ENCODE results near the gene PDZD7.
"Not testable (repeated sequence)": the region's sequence is repeated elsewhere in the genome, so short reads cannot be mapped to it uniquely, and the experiment has no call there.

The PDZD7 gene

GRCh38 chr10:100981178-100981772 is 49.7 kb downstream of the PDZD7 start:
- no peak overlapping the region for H3K4me2 ChIP-seq
- no peak overlapping the region for H3K9ac ChIP-seq
- H4K20me1 ChIP-seq = peaks cover 0 to 22% (median 0%) of the 10 kb centered on the region in 11 experiments; a peak in 7 of 22 replicates
- no peak for TF ChIP-seq Cebpa-rat (IDR thresholded peaks at IDR 0.05)
- peaks cover 3 to 11% (median 9%) of the 10 kb centered on the region in 10 experiments for H3K4me1 ChIP-seq
- no peaks in the 10 kb centered on the region for H3K27me3 ChIP-seq
- no peak overlapping the region for H3K4me3 ChIP-seq
- H3K36me3 ChIP-seq = peaks cover 50 to 86% (median 68%) of the 10 kb centered on the region in 11 experiments
- H3K27ac ChIP-seq = no peak overlapping the region
- no peaks in the 10 kb centered on the region for H3K9me3 ChIP-seq (replicated peaks in 1 of 11)

- no peaks in the 10 kb centered on the region for H3K9me3 ChIP-seq (replicated peaks in 1 of 11)
- H3K4me1 ChIP-seq = peaks cover 0 to 5% (median 3%) of the 10 kb centered on the region in 10 experiments; a peak in 10 of 20 replicates
- H3K4me2 ChIP-seq = no peak overlapping the region
- H3K4me3 ChIP-seq = no peak overlapping the region
- no peak overlapping the region for H3K27ac ChIP-seq
- H3K36me3 ChIP-seq = peaks cover 45 to 81% (median 67%) of the 10 kb centered on the region in 11 experiments
- TF ChIP-seq Cebpa-rat (IDR thresholded peaks at IDR 0.05) = no peak
- H3K9ac ChIP-seq = no peak overlapping the region
- no peaks in the 10 kb centered on the region for H3K27me3 ChIP-seq
- peaks cover 0 to 22% (median 0%) of the 10 kb centered on the region in 11 experiments; a peak in 6 of 22 replicates for H4K20me1 ChIP-seq
Measured at GRCh38 chr10:100980711-100981110, 50.2 kb downstream of the PDZD7 start.

GRCh38 chr10:100980311-100980710 is 50.6 kb downstream of the PDZD7 start:
- Histone ChIP-seq H3K27ac (no peak overlapping the region), H3K4me2 (no peak overlapping the region), H3K27me3 (no peaks in the 10 kb centered on the region), H3K36me3 (peaks cover 41 to 77% (median 63%) of the 10 kb centered on the region in 11 experiments), H3K9me3 (replicated peaks in 1 of 11) (no peaks in the 10 kb centered on the region), H3K4me3 (no peak overlapping the region), H3K4me1 (peaks cover 0 to 1% (median 0%) of the 10 kb centered on the region in 10 experiments; a peak in 2 of 20 replicates), H3K9ac (no peak overlapping the region), H4K20me1 (peaks cover 0 to 21% (median 0%) of the 10 kb centered on the region in 11 experiments; a peak in 6 of 22 replicates)
- no peak for TF ChIP-seq Cebpa-rat (IDR thresholded peaks at IDR 0.05)

GRCh38 chr10:100979791-100980272 is 51.1 kb downstream of the PDZD7 start:
- Histone ChIP-seq H3K36me3 (peaks cover 37 to 72% (median 59%) of the 10 kb centered on the region in 11 experiments), H3K27me3 (no peaks in the 10 kb centered on the region), H3K4me3 (no peak overlapping the region), H3K9me3 (replicated peaks in 1 of 11) (no peaks in the 10 kb centered on the region), H3K27ac (no peak overlapping the region), H3K4me1 (no peaks in the 10 kb centered on the region), H3K4me2 (no peak overlapping the region), H3K9ac (no peak overlapping the region), H4K20me1 (peaks cover 0 to 16% (median 0%) of the 10 kb centered on the region in 11 experiments; a peak in 6 of 22 replicates)
- TF ChIP-seq Cebpa-rat (IDR thresholded peaks at IDR 0.05) = no peak

GRCh38 chr10:100978901-100979195 is 52.1 kb downstream of the PDZD7 start:
- peaks cover 37 to 62% (median 52%) of the 10 kb centered on the region in 11 experiments for H3K36me3 ChIP-seq
- no peak overlapping the region for H3K4me2 ChIP-seq
- no peak for TF ChIP-seq Cebpa-rat (IDR thresholded peaks at IDR 0.05)

GRCh38 chr10:100978121-100978900 is 52.6 kb downstream of the PDZD7 start:
- Histone ChIP-seq H3K4me3 (no peak overlapping the region), H3K27ac (no peak overlapping the region), H3K9me3 (replicated peaks in 1 of 11) (no peaks in the 10 kb centered on the region), H3K4me2 (no peak overlapping the region), H4K20me1 (peaks cover 0 to 9% (median 0%) of the 10 kb centered on the region in 11 experiments; a peak in 3 of 22 replicates), H3K9ac (no peak overlapping the region), H3K4me1 (no peaks in the 10 kb centered on the region), H3K27me3 (no peaks in the 10 kb centered on the region), H3K36me3 (peaks cover 34 to 59% (median 48%) of the 10 kb centered on the region in 11 experiments)
- TF ChIP-seq Cebpa-rat (IDR thresholded peaks at IDR 0.05) = no peak

More at GRCh38 chr10:100978901-100979195, 52.1 kb downstream of the PDZD7 start:
- H3K9ac ChIP-seq = no peak overlapping the region
- H3K27ac ChIP-seq = no peak overlapping the region
- H3K27me3 ChIP-seq = no peaks in the 10 kb centered on the region
- H3K4me1 ChIP-seq = no peaks in the 10 kb centered on the region
- peaks cover 0 to 9% (median 0%) of the 10 kb centered on the region in 11 experiments; a peak in 3 of 22 replicates for H4K20me1 ChIP-seq
- H3K4me3 ChIP-seq = no peak overlapping the region
- H3K9me3 ChIP-seq (replicated peaks in 1 of 11) = no peaks in the 10 kb centered on the region

GRCh38 chr10:100977436-100977835 is 53.5 kb downstream of the PDZD7 start:
- Histone ChIP-seq H3K9me3 (replicated peaks in 1 of 11) (no peaks in the 10 kb centered on the region), H3K4me2 (no peak overlapping the region), H3K4me3 (no peak overlapping the region), H3K36me3 (peaks cover 27 to 50% (median 40%) of the 10 kb centered on the region in 11 experiments), H3K27ac (no peak overlapping the region), H3K9ac (no peak overlapping the region), H3K4me1 (no peaks in the 10 kb centered on the region), H3K27me3 (no peaks in the 10 kb centered on the region), H4K20me1 (peaks cover 0 to 9% (median 0%) of the 10 kb centered on the region in 11 experiments; a peak in 3 of 22 replicates)
- no peak for TF ChIP-seq Cebpa-rat (IDR thresholded peaks at IDR 0.05)

- H3K4me1 ChIP-seq = no peaks in the 10 kb centered on the region
- no peaks in the 10 kb centered on the region for H3K27me3 ChIP-seq
- H3K4me2 ChIP-seq = no peak overlapping the region
- no peak overlapping the region for H3K27ac ChIP-seq
- no peak overlapping the region for H3K4me3 ChIP-seq
- TF ChIP-seq Cebpa-rat (IDR thresholded peaks at IDR 0.05) = no peak
- H3K9me3 ChIP-seq (replicated peaks in 1 of 11) = no peaks in the 10 kb centered on the region
- H4K20me1 ChIP-seq = peaks cover 0 to 9% (median 0%) of the 10 kb centered on the region in 11 experiments; a peak in 4 of 22 replicates
- peaks cover 26 to 45% (median 34%) of the 10 kb centered on the region in 11 experiments for H3K36me3 ChIP-seq
- no peak overlapping the region for H3K9ac ChIP-seq
Measured at GRCh38 chr10:100976906-100977305, 54.0 kb downstream of the PDZD7 start.

GRCh38 chr10:100975397-100975796 is 55.5 kb downstream of the PDZD7 start:
- not testable (repeated sequence) for H3K9me3 ChIP-seq (replicated peaks in 1 of 11); H3K27me3 ChIP-seq; H3K9ac ChIP-seq; H3K27ac ChIP-seq; H3K4me3 ChIP-seq; H3K4me1 ChIP-seq; H3K4me2 ChIP-seq
- peaks cover 14 to 30% (median 21%) of the 10 kb centered on the region in 11 experiments for H3K36me3 ChIP-seq
- H4K20me1 ChIP-seq = peaks cover 0 to 15% (median 0%) of the 10 kb centered on the region in 11 experiments; a peak in 4 of 22 replicates

Measured in BLaER1 treated with 17β-estradiol and CSF1 and Interleukin-3, amounts not matched to agents 10 nM and 100 nM (cell line).